Type B pancreatic cell (in vitro differentiated cells): Measurements from ENCODE around the gene FTSJ1. TPM values are rescaled to one million over a fixed set of nuclear protein-coding genes. Genes with fewer than 3 reads are reported as not detected.

Experiments
- DNase-seq: peaks from one replicate; pipeline ENCODE4 v3.0.0; 2021; ENCODE audit warnings: mixed read lengths; ENCODE audit not compliant: unreplicated experiment; ENCODE audit errors: extremely low spot score
- H3K27ac Mint-ChIP-seq: 2 replicates; pipeline ENCODE4 v1.8.0; 2021; ENCODE audit warnings: mild to moderate bottlenecking, mixed read lengths
- H3K27me3 Mint-ChIP-seq: 2 replicates; pipeline ENCODE4 v1.8.0; 2021; ENCODE audit warnings: mixed read lengths
- H3K36me3 Mint-ChIP-seq: 2 replicates; pipeline ENCODE4 v1.8.0; 2021; ENCODE audit warnings: mixed read lengths
- H3K4me1 Mint-ChIP-seq: one replicate; pipeline ENCODE4 v1.8.0; 2021; ENCODE audit warnings: mixed read lengths; ENCODE audit not compliant: unreplicated experiment
- H3K4me3 Mint-ChIP-seq: 2 replicates; pipeline ENCODE4 v1.8.0; 2021; ENCODE audit warnings: mild to moderate bottlenecking, mixed read lengths
- H3K9me3 Mint-ChIP-seq: 2 replicates; pipeline ENCODE4 v1.8.0; 2021; ENCODE audit warnings: mixed read lengths
- CTCF ChIP-seq: fragments of 200-600 bp; sonication (generic); conservative IDR thresholded peaks from 2 replicates; pipeline ENCODE4 v1.5.0; 2021; ENCODE audit warnings: antibody characterized with exemption, mild to moderate bottlenecking
- total RNA-seq: library from RNA; stranded (reverse); gene quantifications from 2 replicates; pipeline ENCODE4 v1.2.1, GENCODE V29; 2021; ENCODE audit warnings: low replicate concordance

Gene FTSJ1
- total RNA-seq, 1 donor from 2014 or later: 46.4 TPM

- Mint-ChIP-seq H3K27ac (peak overlapping the region; percentile 93), H3K9me3 (peaks cover 6% of the 10 kb centered on the region), H3K27me3 (no peaks in the 10 kb centered on the region)
Observed at GRCh38 chrX:48476919-48477318, 920 bp downstream of the FTSJ1 start.

DNA sequence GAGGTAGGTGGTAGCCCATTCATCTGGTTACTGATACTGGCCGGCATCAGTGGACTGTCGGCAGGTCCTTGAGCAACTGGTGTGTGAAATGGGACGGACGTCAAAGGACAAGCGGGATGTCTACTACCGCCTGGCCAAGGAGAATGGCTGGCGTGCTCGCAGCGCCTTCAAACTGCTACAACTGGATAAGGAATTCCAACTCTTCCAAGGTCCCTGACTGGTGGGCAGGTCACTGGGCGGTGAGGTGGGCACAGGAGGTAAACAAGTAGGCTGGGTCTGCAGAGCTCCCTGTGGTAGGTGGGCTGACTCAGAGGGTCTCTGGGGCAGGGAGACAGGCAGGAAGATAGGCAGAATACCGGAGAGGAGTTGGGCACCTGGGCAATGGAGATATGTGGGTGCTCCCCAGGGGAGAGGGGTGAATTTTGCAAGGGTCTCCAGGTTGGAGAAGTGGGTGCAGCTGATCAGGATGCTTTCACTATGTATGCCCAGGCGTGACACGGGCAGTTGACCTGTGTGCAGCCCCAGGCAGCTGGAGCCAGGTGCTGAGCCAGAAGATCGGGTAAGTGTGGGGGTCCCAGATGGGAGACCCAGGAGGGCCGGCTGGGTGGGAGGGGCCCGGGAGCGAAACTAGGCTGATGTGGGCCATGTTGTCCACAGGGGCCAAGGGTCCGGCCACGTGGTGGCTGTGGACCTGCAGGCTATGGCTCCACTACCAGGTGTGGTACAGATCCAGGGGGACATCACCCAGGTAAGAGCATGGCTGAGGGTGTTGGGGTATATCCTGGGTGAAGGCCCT is 2.2 kb downstream of the FTSJ1 start:
- TF ChIP-seq CTCF: no peak
- peaks cover 14% of the 10 kb centered on the region for H3K36me3 Mint-ChIP-seq
- no peaks in the 10 kb centered on the region for H3K27me3 Mint-ChIP-seq
- peaks cover 6% of the 10 kb centered on the region for H3K9me3 Mint-ChIP-seq
- H3K27ac Mint-ChIP-seq: peak overlapping the region; percentile 93
- H3K4me3 Mint-ChIP-seq: peak overlapping the region; percentile 98
- H3K4me1 Mint-ChIP-seq: peaks cover 11% of the 10 kb centered on the region
- no peak for DNase-seq

More at GRCh38 chrX:48476919-48477318, 920 bp downstream of the FTSJ1 start:
- TF ChIP-seq CTCF: no peak
- Mint-ChIP-seq H3K4me3 (peak overlapping the region; percentile 98), H3K4me1 (peaks cover 11% of the 10 kb centered on the region), H3K36me3 (peaks cover 14% of the 10 kb centered on the region)
- DNase-seq: no peak

DNA sequence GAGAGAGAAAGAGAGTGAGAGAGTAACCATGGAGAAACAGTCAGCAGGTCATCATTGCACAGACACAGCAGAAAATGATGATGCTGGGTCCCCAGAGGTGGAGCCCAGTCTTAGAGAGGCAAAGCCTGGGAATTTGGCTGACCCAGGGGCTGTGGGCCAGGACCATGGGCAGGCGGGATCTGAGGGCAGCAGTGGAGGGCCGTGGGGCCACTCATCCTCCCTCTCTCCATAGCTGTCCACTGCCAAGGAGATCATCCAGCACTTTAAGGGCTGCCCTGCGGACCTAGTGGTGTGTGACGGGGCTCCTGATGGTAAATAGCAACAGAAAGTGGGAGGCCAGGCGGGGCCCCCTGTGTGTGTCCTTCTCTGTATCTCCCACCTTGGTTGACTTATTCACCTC is 2.8 kb downstream of the FTSJ1 start:
- no peak for TF ChIP-seq CTCF
- no peak overlapping the region for H3K4me3 Mint-ChIP-seq
- no peaks in the 10 kb centered on the region for H3K27me3 Mint-ChIP-seq
- H3K27ac Mint-ChIP-seq: no peak overlapping the region
- peaks cover 10% of the 10 kb centered on the region for H3K4me1 Mint-ChIP-seq
- peaks cover 6% of the 10 kb centered on the region for H3K9me3 Mint-ChIP-seq
- H3K36me3 Mint-ChIP-seq: peaks cover 14% of the 10 kb centered on the region
- DNase-seq: no peak

DNA sequence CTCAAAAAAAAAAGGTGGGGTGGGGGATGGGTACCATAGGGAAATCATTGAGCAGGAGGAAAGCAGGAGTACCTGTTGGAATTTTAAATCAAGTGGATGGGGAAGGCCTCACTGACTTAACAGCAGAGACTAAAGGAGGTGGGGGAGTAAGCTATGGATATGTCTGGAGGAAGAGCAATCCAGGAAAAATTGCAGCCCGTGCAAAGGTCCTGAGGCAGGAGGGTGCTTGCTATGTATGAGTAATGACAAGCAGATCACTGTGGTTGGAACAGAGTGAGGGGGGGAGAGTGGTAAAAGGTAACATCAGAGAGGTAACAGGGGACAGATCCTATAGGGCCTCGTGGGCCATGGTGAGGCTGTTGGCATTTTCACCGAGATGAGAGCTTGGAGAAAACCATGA is 4.1 kb downstream of the FTSJ1 start:
- no peak overlapping the region for H3K27ac Mint-ChIP-seq
- H3K27me3 Mint-ChIP-seq: no peaks in the 10 kb centered on the region
- no peak for DNase-seq
- no peak for TF ChIP-seq CTCF
- no peak overlapping the region for H3K4me3 Mint-ChIP-seq
- H3K9me3 Mint-ChIP-seq: peaks cover 6% of the 10 kb centered on the region
- peaks cover 14% of the 10 kb centered on the region for H3K36me3 Mint-ChIP-seq
- H3K4me1 Mint-ChIP-seq: peaks cover 7% of the 10 kb centered on the region

DNA sequence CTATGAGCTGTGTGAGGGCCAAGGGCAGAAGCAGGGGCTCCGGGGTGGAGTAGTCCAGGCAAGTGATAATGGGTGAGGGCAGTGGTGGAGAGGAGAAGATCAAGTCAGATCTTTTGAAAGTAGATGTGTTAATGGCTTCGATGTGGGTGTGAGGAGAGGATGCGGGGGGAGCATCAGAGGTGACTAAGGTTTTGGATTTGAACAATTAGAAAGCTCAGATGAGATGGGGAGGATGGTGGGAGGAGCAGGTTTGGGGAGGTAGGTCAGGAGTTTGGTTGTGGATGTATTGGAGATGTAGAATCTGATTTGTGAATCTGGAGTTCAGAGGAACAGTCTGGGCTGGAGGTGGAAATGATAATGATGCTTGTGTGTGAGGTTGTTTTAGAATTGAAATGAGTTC is 4.6 kb downstream of the FTSJ1 start:
- Mint-ChIP-seq H3K27me3 (no peaks in the 10 kb centered on the region), H3K4me3 (no peak overlapping the region), H3K4me1 (peaks cover 7% of the 10 kb centered on the region), H3K9me3 (peaks cover 6% of the 10 kb centered on the region), H3K27ac (no peak overlapping the region), H3K36me3 (peaks cover 14% of the 10 kb centered on the region)
- no peak for TF ChIP-seq CTCF
- DNase-seq: no peak
